ENCODE results near the gene SPEF1. TPM values are rescaled to one million over a fixed set of nuclear protein-coding genes. Genes with fewer than 3 reads are reported as not detected.

The SPEF1 gene
- total RNA-seq, 4 donors from 2014 or later: 1.3 TPM; not detected in 3

- no peak for TF ChIP-seq CTCF (IDR thresholded peaks at IDR 0.05; ENCODE audit: low read depth)
Measured at GRCh38 chr20:3775457-3776108, 5.7 kb downstream of the SPEF1 start.

GRCh38 chr20:3771552-3772058 lies 9.6 kb downstream of the SPEF1 start:
- no peak for TF ChIP-seq CTCF (IDR thresholded peaks at IDR 0.05; ENCODE audit: low read depth)

- TF ChIP-seq CTCF (IDR thresholded peaks at IDR 0.05; ENCODE audit: low read depth): no peak
Measured at GRCh38 chr20:3768342-3769130, 12.7 kb downstream of the SPEF1 start.

- no peak for TF ChIP-seq CTCF (IDR thresholded peaks at IDR 0.05; ENCODE audit: low read depth)
Measured at GRCh38 chr20:3767427-3768341, 13.6 kb downstream of the SPEF1 start, which contains the start of gene ADISSP. ADISSP (minus strand) TSS chr20:3767753; CDS start chr20:3760100, 7,653 bp downstream.

- no peak for TF ChIP-seq CTCF (IDR thresholded peaks at IDR 0.05; ENCODE audit: low read depth)
Measured at GRCh38 chr20:3767110-3767426, 14.2 kb downstream of the SPEF1 start.

- TF ChIP-seq CTCF (IDR thresholded peaks at IDR 0.05; ENCODE audit: low read depth): no peak
Measured at GRCh38 chr20:3766422-3767109, 14.7 kb downstream of the SPEF1 start.

Data from subcutaneous adipose tissue (tissue), 4 donors.